Subcutaneous adipose tissue (tissue), 4 donors: ENCODE results near the gene EIF3L. TPM values are rescaled to one million over a fixed set of nuclear protein-coding genes. Genes with fewer than 3 reads are reported as not detected.

Experiments used
- CTCF ChIP-seq: fragments of 450-650 bp; IDR thresholded peaks from one replicate; pipeline ENCODE4 v1.5.1; 2016; ENCODE audit warnings: low read depth, mild to moderate bottlenecking, control low read depth, antibody characterized with exemption, moderate library complexity
- total RNA-seq, 4 donors: library from RNA; depleted of rRNA; stranded (reverse); fragments of >200 nt; gene quantifications; one replicate each; pipeline ENCODE4 v1.1.0, GENCODE V29; 2016

Gene EIF3L
- total RNA-seq, 4 donors from 2014 or later: 271 to 369 (median 304) TPM

DNA sequence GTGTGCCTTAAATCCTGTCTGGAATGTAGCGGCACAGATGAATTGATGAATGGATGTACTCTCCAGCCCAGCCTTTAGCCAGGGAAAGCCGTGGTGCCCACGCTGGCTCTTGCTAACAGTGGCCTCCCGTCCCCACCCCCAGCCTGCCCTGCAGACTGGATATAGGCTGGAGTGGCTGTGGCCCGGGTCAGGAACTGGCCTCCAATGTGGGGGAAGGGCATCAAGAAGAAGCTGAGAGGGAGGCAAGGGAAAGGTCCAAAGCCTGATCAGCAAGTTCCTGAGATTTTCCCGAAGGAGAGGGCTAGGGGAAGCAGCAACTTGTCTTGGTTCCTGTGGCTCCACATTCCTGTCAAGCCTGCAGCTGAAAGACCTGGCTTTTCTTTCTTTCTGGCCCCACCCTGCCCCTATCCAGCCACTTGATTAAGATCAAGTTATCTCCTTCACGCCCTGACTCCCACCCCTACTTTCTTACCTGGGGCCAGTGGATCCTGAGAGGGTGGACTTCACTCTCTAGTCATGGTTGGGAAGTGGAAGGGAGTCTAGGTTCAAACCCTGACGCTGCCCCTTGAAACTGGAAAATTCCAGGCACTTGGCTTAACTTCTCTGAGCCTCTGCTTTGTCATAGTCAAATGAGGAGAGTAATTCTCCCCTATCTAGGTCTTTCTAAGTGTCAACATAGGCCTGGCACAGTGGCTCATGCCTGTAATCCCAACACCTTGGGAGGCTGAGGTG, 45.9 kb downstream of the EIF3L start:
- TF ChIP-seq CTCF: no peak

DNA sequence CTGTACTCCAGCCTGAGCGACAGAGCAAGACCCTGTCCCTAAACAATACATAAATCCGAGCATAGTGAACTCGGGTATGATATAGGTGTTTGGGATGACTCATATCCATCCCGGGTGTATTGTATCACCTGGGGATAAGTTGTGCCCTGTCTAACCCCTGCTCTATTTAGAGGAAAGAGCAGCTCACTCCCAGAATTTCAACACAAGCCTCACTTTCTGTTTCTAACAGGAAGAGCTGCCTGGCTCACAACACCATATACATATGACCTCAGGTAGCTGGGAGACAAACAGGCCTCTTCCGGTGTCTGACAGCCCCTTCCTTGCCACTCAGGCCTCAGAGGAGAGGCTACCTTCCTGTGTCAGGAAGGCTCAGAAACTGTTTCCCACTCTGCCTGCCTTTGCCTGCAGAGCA, 47.0 kb downstream of the EIF3L start:
- TF ChIP-seq CTCF: no peak

DNA sequence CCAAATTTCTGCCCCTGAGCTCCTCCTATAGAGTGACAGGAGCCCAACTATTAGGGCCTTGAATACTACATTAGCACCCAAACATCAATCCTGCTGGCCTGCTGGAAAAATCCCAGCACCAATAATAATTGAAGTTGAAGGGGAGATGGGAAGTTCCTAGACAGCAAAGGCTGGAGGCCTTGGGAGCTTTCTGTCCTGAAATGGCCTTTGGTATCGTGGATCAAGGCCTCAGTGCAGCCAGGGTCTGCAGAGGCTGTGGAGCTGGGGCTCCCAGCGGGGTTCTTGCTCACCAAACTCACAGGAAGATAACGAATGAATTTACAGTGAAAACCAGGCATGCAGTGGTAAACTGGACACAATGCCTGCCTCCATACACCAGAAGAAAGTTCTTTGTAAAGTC, 47.7 kb downstream of the EIF3L start:
- no peak for TF ChIP-seq CTCF

- no peak for TF ChIP-seq CTCF
Observed at GRCh38 chr22:37897807-37898206, 48.6 kb downstream of the EIF3L start.

GRCh38 chr22:37898441-37899181, 49.4 kb downstream of the EIF3L start:
- TF ChIP-seq CTCF: no peak

DNA sequence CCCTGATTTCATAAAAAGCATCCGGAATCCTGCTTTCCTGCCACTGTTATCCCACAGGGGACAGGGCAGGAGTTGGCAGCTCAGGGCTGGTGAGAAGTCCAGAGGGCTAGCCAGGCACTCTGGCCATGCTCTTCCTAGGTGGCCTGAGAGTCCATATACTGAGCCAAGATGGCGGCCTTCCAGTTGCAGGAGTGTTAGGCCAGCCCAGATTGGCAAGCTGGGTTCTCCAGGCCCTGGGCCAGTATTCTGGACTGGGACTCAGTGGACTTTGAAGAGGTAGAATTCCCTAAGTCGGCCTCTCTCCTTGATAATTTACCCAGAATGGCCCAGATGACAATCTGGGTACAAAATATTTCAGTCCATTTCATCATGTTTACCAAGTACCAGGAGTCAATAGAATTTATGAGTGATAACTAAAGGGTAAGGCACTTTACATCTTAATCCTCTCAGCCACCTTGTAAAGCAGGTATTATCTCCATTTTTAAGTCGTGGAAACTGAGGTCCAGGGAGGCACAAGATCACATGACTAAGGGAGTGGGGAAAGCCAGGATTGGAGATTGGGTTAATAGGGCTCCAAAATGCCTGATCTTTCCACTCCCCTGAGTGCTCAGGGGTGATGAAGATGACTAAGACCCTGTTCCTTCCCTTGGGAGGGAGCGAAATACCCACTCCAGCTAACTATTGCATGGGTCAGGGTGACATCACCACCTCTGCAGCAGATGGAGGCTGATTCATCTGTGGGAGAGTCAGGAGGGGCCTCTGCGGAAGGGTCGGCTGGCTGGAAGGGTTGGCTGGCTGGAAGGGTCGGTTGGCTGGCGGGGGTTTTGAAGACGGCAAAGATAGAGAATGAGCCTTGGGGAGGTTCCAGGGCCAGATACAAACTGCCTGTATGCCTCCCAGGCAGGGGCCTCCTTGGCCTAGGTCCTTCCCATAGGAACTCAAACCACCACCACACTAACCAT, 55.6 kb downstream of the EIF3L start:
- no peak for TF ChIP-seq CTCF
